ENCODE data around the gene CYFIP2.

DNA sequence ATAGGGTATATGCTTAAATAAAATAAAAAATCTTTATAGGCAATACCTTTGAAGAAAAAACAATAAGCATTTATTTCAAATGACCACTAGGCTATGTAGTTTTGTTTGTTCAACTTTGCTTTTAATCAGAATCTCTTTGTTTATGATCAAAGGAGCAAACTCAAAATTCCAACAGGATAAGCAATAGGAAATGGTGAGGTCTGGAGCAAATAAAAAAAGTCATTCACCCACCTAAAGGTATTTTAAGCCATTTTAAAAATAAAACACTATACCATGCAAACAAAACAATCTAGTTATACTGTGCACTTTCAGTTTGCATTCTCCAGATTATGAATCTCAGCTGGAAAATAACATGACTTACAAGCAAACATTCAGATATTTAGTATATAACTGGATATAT lies 35.3 kb upstream of the CYFIP2 start:
- TF ChIP-seq, protein P1, sequence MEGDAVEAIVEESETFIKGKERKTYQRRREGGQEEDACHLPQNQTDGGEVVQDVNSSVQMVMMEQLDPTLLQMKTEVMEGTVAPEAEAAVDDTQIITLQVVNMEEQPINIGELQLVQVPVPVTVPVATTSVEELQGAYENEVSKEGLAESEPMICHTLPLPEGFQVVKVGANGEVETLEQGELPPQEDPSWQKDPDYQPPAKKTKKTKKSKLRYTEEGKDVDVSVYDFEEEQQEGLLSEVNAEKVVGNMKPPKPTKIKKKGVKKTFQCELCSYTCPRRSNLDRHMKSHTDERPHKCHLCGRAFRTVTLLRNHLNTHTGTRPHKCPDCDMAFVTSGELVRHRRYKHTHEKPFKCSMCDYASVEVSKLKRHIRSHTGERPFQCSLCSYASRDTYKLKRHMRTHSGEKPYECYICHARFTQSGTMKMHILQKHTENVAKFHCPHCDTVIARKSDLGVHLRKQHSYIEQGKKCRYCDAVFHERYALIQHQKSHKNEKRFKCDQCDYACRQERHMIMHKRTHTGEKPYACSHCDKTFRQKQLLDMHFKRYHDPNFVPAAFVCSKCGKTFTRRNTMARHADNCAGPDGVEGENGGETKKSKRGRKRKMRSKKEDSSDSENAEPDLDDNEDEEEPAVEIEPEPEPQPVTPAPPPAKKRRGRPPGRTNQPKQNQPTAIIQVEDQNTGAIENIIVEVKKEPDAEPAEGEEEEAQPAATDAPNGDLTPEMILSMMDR (IDR thresholded peaks at IDR 0.05), result no peak
- TF ChIP-seq POLR2A (IDR thresholded peaks at IDR 0.05), result no peak
